ENCODE results near the gene COL26A1.

DNA sequence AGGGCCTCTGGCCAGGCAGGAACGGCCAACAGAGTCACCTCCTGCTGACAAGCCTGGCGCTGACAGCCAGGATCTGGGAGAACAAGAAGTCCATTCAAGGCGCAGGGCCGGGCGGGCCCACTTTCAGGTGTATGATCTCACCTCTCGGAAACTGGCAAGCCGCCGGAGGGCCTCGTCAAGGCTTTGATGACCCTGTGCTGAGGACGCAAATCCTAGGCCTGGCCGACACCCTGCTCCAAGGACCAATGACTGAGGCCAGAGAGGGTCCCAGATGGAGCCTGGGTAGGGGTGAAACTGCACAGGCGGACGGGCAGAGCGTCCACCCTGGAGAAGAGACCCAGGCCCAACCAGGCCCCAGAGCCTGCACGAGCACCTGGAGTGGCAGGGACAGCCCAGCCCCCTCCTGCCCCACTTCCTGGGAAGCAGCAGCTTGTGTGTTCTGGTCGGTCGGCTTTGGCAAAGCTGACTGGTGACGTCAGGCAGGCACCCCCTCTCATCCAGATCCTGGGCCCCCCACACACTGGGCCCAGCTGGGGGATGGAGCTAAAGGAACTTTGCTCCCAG is 235.8 kb downstream of the COL26A1 start:
- no peak for TF ChIP-seq CTCF (conservative IDR thresholded peaks at IDR 0.05; ENCODE audit: low read length)
- no peak for TF ChIP-seq EZH2phosphoT487 (IDR thresholded peaks at IDR 0.05; ENCODE audit: borderline replicate concordance, low read depth, low read length)

Data from OCI-LY7 (cell line).